C4-2B (cell line): ENCODE measurements around the gene HTR6.

Experiments
- CTCF ChIP-seq: fragments of 450-650 bp; conservative IDR thresholded peaks from 2 replicates; pipeline ENCODE4 v1.5.1; 2017; ENCODE audit warnings: mild to moderate bottlenecking
- ZFX ChIP-seq: fragments of 450-650 bp; IDR thresholded peaks from 2 replicates; pipeline ENCODE4 v1.6.1; 2017

- no peak for TF ChIP-seq CTCF
- no peak for TF ChIP-seq ZFX
These were observed 44.7 kb downstream of the HTR6 start for GRCh38 chr1:19709260-19709793.
